H1 (cell line): ENCODE measurements around the gene FCHSD1. TPM values are rescaled to one million over a fixed set of nuclear protein-coding genes. Genes with fewer than 3 reads are reported as not detected.

Experiments
- CBX5 ChIP-seq: fragments of 300-800, 300-1000 bp; sonication (generic); IDR thresholded peaks from 2 replicates; pipeline ENCODE4 v1.7.1; 2016; ENCODE audit warnings: antibody characterized with exemption, low read length, low read depth
- HDAC2 ChIP-seq, 2 experiments: fragments of 300-600 bp in 1 of 2; sonication (generic) in 1 of 2; IDR thresholded peaks; 2 replicates each; pipeline ENCODE4 v1.6.1; 2011 to 2012; ENCODE audit warnings: low read depth in 2 of 2, low read length in 2 of 2, mild to moderate bottlenecking in 2 of 2, moderate library complexity in 2 of 2, borderline replicate concordance in 1 of 2, inconsistent platforms in 1 of 2
- NANOG ChIP-seq: IDR thresholded peaks from 2 replicates; pipeline ENCODE4 v1.6.1; 2011; ENCODE audit warnings: low read length, low read depth, mild to moderate bottlenecking, inconsistent platforms; ENCODE audit not compliant: insufficient read depth, poor library complexity, severe bottlenecking
- TAF7 ChIP-seq: optimal IDR thresholded peaks from 2 replicates; pipeline ENCODE3; 2011; ENCODE audit warnings: low read depth, mild to moderate bottlenecking, inconsistent platforms, low read length, moderate library complexity, borderline replicate concordance
- polyA plus RNA-seq, 7 experiments: library from polyadenylated mRNA; depleted of rRNA in 3 of 7; stranded (reverse) in 5 of 7; unstranded in 2 of 7; fragments of >200 nt in 5 of 7; fragments of 200-250 nt in 2 of 7; gene quantifications; 1 replicate in 5 of 7; 2 replicates in 1 of 7; 4 replicates in 1 of 7; pipeline versions ENCODE4 v1.2.1 to v1.2.3, GENCODE V29; 2011 to 2013; ENCODE audit warnings: missing spikeins in 2 of 7, mixed read lengths in 2 of 7
- total RNA-seq: library from RNA; stranded (reverse); fragmentation: NEBNext Ultra II Directional; extraction: Animal tissue kit (Norgen Biotek cat#: 25700); gene quantifications from 2 replicates; pipeline ENCODE4 v1.2.1, GENCODE V29; 2021

FCHSD1 gene
- total and polyA plus RNA-seq, 2 of the 8 experiments (the other 6 are each of a cell fraction or from before 2014, with no cell fraction given), result 22.0 to 30.1 TPM

GRCh38 chr5:141695627-141696215 is 44.5 kb upstream of the FCHSD1 start (continued):
- no peak for TF ChIP-seq HDAC2 (IDR thresholded peaks at IDR 0.05; ENCODE audit: borderline replicate concordance in 1 of 2, low read depth in 2 of 2, low read length in 2 of 2)
- no peak for TF ChIP-seq TAF7
- TF ChIP-seq CBX5, result no peak
- TF ChIP-seq NANOG, result no peak
- TF ChIP-seq, all 59 proteins: peak for 0
